Keratinocyte (primary cell): ENCODE results near the gene GPC5. TPM values are rescaled to one million over a fixed set of nuclear protein-coding genes. Genes with fewer than 3 reads are reported as not detected.

Source experiments
- DNase-seq: peaks from one replicate; pipeline ENCODE4 v3.0.0-alpha.2; 2011; ENCODE audit warnings: low read depth, missing footprints, low spot score
- FAIRE-seq: peaks from 2 replicates; lab custom pipeline; 2011; peaks lifted over from hg19 to GRCh38; lab: Jason Lieb, UNC
- H2AFZ ChIP-seq: 2 replicates; pipeline ENCODE4 v1.6.0; 2012; ENCODE audit warnings: low read length, control low read depth, inconsistent platforms; ENCODE audit not compliant: control insufficient read depth
- H3K27ac ChIP-seq: 2 replicates; pipeline ENCODE4 v1.5.1; 2011; ENCODE audit warnings: low read length; ENCODE audit not compliant: control insufficient read depth, insufficient read depth
- H3K27me3 ChIP-seq: 3 replicates; pipeline ENCODE4 v1.6.0; 2011; ENCODE audit warnings: low read length; ENCODE audit not compliant: control insufficient read depth, insufficient read depth; ENCODE audit errors: extremely low read depth
- H3K36me3 ChIP-seq, 2 experiments: 2 replicates in 1 of 2; 3 replicates in 1 of 2; pipeline ENCODE4 v1.5.1; 2011; ENCODE audit warnings: low read length in 2 of 2, mild to moderate bottlenecking in 1 of 2; ENCODE audit not compliant: control insufficient read depth in 2 of 2, insufficient read depth in 2 of 2; ENCODE audit errors: extremely low read depth in 1 of 2
- H3K4me1 ChIP-seq: 3 replicates; pipeline ENCODE4 v1.5.1; 2011; ENCODE audit warnings: low read length; ENCODE audit not compliant: control insufficient read depth, insufficient read depth; ENCODE audit errors: extremely low read depth
- H3K4me2 ChIP-seq: 3 replicates; pipeline ENCODE4 v1.6.0; 2011; ENCODE audit warnings: low read depth, low read length; ENCODE audit not compliant: control insufficient read depth, insufficient read depth; ENCODE audit errors: extremely low read depth
- H3K4me3 ChIP-seq, 3 experiments: fragments of 200-600 bp in 1 of 3; sonication (generic) in 1 of 3; 2 replicates in 2 of 3; 3 replicates in 1 of 3; pipeline ENCODE4 v1.5.1; 2011 to 2016; ENCODE audit warnings: low read length in 3 of 3, mild to moderate bottlenecking in 3 of 3, control low read depth in 2 of 3, inconsistent platforms in 1 of 3, low read depth in 1 of 3, mixed read lengths in 1 of 3, mixed run types in 1 of 3, moderate library complexity in 1 of 3; ENCODE audit not compliant: control insufficient read depth in 2 of 3, insufficient read depth in 2 of 3; ENCODE audit errors: extremely low read depth in 1 of 3
- H3K79me2 ChIP-seq: 2 replicates; pipeline ENCODE4 v1.6.0; 2012; ENCODE audit warnings: low read length; ENCODE audit not compliant: control insufficient read depth, insufficient read depth
- H3K9ac ChIP-seq: 3 replicates; pipeline ENCODE4 v1.6.0; 2011; ENCODE audit warnings: low read length; ENCODE audit not compliant: control insufficient read depth, insufficient read depth; ENCODE audit errors: extremely low read depth
- H3K9me1 ChIP-seq: 3 replicates; pipeline ENCODE4 v1.6.0; 2011; ENCODE audit warnings: low read length; ENCODE audit not compliant: control insufficient read depth, insufficient read depth; ENCODE audit errors: extremely low read depth
- H3K9me3 ChIP-seq: 2 replicates; pipeline ENCODE4 v1.5.1; 2012; ENCODE audit warnings: low read depth, low read length; ENCODE audit not compliant: control insufficient read depth
- H4K20me1 ChIP-seq: 3 replicates; pipeline ENCODE4 v1.6.0; 2011; ENCODE audit warnings: low read length; ENCODE audit not compliant: control insufficient read depth, insufficient read depth; ENCODE audit errors: extremely low read depth
- CTCF ChIP-seq, 3 experiments: IDR thresholded peaks in 1 of 3; conservative IDR thresholded peaks in 1 of 3; optimal IDR thresholded peaks in 1 of 3; 2 replicates in 2 of 3; 3 replicates in 1 of 3; pipeline versions ENCODE3 to v1.5.1; 2011; ENCODE audit warnings: low read length in 3 of 3, mild to moderate bottlenecking in 3 of 3, moderate library complexity in 2 of 3, control low read depth in 1 of 3, inconsistent platforms in 1 of 3; ENCODE audit not compliant: insufficient read depth in 2 of 3; ENCODE audit errors: extremely low read depth in 1 of 3
- EZH2 ChIP-seq: IDR thresholded peaks from one replicate; pipeline ENCODE4 v1.6.1; 2012; ENCODE audit warnings: inconsistent platforms, mild to moderate bottlenecking, low read length, moderate library complexity
- dilution Hi-C: fragments of 300-500 bp; cut with MboI; formaldehyde crosslinking; loops from one replicate; pipeline ENCODE4 v1.7.0; 2020; ENCODE audit warnings: low sequenced_read_pairs; ENCODE audit not compliant: extremely low pct_ligation_motif_present
- polyA plus RNA-seq, 5 experiments: library from polyadenylated mRNA; depleted of rRNA in 3 of 5; stranded (reverse) in 3 of 5; stranded (forward) in 1 of 5; unstranded in 1 of 5; fragments of >200 nt; gene quantifications; 1 replicate in 1 of 5; 2 replicates in 3 of 5; 3 replicates in 1 of 5; pipeline versions ENCODE4 v1.2.1 to v1.2.3, GENCODE V29; 2011 to 2012; ENCODE audit warnings: missing spikeins in 2 of 5, low read depth in 1 of 5, low replicate concordance in 1 of 5

GPC5 gene
- polyA plus RNA-seq, 1 donor (not counting 4 experiments of a cell fraction or from before 2014, with no cell fraction given): 0.10 TPM

DNA sequence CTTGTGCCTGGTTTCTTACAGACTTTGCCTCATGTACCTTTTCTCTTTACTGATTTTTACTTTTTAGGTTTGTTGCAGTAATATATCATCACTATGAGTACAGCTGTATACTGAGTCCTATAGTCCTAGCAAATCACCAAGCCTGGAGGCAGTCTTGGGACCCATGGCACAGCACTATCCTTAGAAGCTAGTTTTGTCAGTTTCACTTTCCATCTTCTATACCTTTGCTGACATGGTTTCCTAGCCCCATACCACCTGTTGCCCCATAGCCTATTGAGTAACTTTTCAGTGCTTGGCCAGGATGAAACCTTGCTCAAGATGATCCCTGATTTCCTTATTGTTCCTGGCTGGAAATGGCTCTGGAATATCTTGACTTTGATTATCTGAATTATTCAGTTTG, 826.4 kb downstream of the GPC5 start:
- Histone ChIP-seq H3K36me3 (no peaks in the 10 kb centered on the region), H3K79me2 (no peaks in the 10 kb centered on the region), H3K9ac (no peak overlapping the region), H3K4me2 (no peak overlapping the region), H3K4me1 (no peaks in the 10 kb centered on the region), H3K27ac (no peak overlapping the region), H3K27me3 (no peaks in the 10 kb centered on the region), H3K4me3 (no peak overlapping the region), H4K20me1 (no peaks in the 10 kb centered on the region), H3K9me1 (no peaks in the 10 kb centered on the region), H3K9me3 (no peaks in the 10 kb centered on the region), H2AFZ (no peak overlapping the region)
- TF ChIP-seq EZH2 (no peak), CTCF (optimal IDR thresholded peaks at IDR 0.05 in 1 of 3, IDR thresholded peaks at IDR 0.05 in 1 of 3, conservative IDR thresholded peaks at IDR 0.05 in 1 of 3; ENCODE audit: extremely low read depth in 1 of 3, insufficient read depth in 2 of 3, low read length in 3 of 3) (no peak)
- DNase-seq (no peak), FAIRE-seq (no peak)
- dilution Hi-C loops: no loop called here

DNA sequence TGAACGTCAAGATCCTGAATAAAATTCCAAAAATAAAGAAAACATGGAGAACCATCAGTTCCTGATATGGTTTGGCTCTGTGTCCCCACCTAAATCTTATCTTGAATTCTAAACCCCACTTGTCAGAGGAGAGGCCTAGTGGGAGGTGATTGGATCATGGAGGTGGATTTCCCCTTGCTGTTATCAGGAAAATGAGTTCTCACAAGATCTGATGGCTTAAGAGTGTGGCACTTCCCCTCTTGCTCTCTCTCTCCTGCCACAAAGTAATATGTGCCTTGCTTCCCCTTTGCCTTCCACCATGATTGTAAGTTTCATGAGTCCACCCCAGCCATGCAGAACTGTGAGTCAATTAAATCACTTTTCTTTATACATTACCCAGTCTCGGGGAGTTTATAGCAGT, 827.4 kb downstream of the GPC5 start:
- TF ChIP-seq EZH2: no peak
- TF ChIP-seq CTCF (optimal IDR thresholded peaks at IDR 0.05 in 1 of 3, IDR thresholded peaks at IDR 0.05 in 1 of 3, conservative IDR thresholded peaks at IDR 0.05 in 1 of 3; ENCODE audit: extremely low read depth in 1 of 3, insufficient read depth in 2 of 3, low read length in 3 of 3): no peak
- H2AFZ ChIP-seq: no peak overlapping the region
- no peak overlapping the region for H3K27ac ChIP-seq
- no peaks in the 10 kb centered on the region for H3K79me2 ChIP-seq
- dilution Hi-C loops: no loop called here
- H4K20me1 ChIP-seq: no peaks in the 10 kb centered on the region
- H3K4me3 ChIP-seq: no peak overlapping the region
- H3K9me1 ChIP-seq: no peaks in the 10 kb centered on the region
- no peak for DNase-seq
- H3K9ac ChIP-seq: no peak overlapping the region
- FAIRE-seq: no peak
- no peak overlapping the region for H3K4me2 ChIP-seq
- H3K4me1 ChIP-seq: no peaks in the 10 kb centered on the region
- H3K36me3 ChIP-seq: no peaks in the 10 kb centered on the region
- H3K27me3 ChIP-seq: no peaks in the 10 kb centered on the region
- no peaks in the 10 kb centered on the region for H3K9me3 ChIP-seq
